OCI-M2 (cell line): Measurements from ENCODE around the gene ARSG.
"Not testable (repeated sequence)": the region's sequence is repeated elsewhere in the genome, so short reads cannot be mapped to it uniquely, and the experiment has no call there.

ENCODE experiments used
- DNase-seq: peaks from one replicate; lab custom pipeline; 2025; ENCODE audit not compliant: unreplicated experiment; lab: John Stamatoyannopoulos, UW

The ARSG gene

DNA sequence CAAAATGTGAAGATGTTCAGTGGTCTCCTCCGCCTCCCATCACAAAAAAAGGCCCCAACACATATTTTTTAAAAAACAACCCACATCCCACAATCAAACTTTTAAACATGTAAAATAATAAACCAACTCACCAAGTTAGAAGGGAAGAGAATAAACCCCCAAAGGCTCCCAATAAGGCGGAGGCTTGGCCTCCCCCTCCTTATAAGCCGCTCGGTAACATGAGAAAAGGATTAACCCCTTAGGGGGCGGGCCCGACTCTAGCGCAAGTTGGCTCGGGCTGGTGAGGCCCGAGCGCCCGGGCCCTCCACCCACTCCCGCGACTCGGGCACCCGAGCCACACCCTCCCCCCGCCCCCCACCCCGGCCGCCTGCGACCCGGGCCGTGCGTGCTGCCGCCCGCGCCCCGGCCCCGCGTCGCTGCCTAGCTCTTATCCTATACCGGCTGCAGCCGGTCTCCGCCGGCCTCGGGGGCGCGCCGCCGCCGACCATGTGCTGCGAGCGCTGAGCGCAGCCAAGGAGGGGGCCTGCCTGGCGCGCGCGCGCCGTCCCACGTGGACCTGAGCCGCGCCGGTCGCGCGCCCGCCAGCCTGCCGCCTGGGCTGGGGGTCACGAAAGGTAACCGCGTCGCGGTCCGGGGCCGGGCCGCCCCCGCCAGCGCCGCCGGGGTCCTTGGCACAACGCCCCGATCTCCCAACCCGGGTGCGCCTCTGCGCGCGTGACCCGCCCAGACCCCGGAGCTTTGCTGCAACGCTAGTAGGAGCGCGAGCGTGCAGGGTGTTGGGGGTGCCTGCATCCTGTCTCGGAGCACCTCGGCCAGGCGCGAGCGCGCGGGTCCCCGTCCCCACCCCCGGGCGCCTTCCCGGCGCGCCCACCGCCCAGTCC is at the start of gene ARSG, which contains the start of gene SLC16A6:
TSS of gene ARSG (plus strand) at position 541 of the 881 bp plus-strand sequence. CDS start 15,999 bp downstream, outside the sequence.
TSS of gene SLC16A6 (minus strand) at position 173 of the 881 bp plus-strand sequence. CDS start 12,807 bp downstream, outside the sequence.
- DNase-seq: no peak

DNA sequence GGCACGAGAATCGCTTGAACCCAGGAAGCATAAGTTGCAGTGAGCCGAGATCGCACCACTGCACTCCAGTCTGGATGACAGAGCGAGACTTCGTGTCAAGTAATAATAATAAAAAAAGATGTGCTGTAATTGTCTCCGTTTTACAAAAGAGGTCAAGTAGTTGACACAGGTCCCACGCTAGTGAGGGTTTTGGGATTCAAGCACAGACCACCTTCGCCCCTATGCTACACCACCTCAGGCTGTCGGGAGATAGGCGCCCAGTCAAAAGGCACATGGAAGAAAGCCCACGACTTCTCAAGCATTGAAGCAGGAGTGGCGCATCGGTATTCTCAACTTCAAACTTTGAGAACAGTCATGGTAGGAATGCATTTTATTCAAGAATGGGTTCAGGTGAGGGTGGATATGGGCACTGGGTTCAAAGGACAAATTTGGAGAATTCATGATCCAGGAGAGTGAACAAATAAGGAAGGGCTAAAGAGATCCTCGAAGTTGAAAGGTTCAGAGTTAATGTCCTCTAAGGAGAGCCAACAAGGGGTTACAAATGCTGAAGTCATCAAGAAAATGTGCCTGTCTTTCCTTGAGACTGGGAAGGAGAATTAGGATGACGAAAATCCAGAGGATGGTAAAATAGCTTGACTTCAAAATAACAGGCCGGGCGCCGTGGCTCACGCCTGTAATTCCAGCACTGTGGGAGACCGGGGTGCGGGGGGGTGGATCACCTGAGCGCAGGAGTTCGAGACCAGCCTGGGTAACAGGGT is 44.8 kb upstream of the ARSG start:
- no peak for DNase-seq

DNA sequence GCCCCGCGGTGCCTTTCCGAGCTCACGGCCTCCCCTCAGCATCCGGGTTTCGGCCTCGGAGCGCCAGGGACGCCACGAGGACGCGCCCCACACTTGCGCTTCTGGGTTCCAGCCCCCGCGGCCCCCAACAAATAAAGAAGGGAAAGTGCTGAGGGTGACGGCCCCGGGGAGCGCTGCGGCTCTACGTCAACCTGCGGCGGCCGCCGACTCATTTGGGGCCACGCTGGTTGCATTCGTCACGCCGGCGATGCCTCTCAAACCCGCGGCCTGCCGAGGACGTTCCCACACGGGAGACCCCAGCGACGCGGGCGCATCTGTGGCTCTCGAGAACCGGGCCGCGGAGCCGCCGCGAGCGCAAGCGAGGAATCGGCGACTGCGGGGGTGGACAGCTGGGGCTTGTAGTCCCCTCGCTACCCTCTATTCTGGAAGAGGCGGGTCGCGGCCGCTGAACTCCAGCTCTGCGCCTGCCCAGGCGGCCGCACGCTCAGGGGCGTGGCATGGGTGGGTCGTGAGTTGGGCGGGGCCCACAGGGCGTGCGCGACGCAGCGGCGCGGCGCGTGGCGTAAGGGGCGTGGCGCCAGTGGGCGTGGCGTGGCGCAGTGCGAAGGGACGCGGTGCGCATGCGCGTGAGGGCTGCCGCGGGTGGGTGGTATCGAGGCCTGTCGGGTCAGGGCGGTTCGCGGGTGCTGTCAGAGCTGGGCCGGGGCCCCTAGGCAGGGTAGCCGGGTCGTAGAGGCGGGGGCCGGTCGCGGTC is 43.7 kb upstream of the ARSG start, which contains the start of gene AMZ2:
TSS of gene AMZ2 (plus strand) at position 599 of the 754 bp plus-strand sequence. CDS start 2,145 bp downstream, outside the sequence.
- DNase-seq: peak; percentile 27

DNA sequence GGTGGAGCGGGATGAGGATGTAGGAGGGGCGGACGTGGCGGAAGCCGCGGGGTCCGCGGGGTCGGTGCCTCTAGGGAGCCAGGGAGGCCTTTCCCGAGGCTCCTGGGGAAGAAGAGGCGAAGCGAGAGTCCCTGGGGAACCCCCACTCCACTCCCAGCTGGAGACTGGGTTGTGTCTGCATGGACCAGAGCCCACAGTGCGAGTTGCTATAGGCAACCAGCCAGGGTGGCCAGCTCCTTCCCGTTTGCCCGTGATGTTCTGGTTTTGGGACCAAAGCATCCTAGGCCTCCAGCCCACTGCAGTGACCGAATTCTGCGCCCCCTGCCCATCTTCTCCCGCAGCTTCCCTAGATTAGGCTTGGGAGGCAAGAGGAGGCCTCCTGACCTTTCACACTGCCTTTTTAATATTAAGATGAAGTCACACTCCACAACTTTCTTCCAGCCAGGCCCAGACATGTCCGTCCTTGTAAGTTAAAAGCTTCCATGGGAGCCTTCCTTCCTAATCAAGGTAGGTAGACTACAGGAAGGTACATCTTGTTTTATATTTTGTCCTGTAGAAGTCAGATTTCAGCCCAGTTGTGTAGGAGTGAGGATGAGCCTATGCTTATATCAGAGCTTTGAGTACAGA is 43.0 kb upstream of the ARSG start:
- no peak for DNase-seq

DNA sequence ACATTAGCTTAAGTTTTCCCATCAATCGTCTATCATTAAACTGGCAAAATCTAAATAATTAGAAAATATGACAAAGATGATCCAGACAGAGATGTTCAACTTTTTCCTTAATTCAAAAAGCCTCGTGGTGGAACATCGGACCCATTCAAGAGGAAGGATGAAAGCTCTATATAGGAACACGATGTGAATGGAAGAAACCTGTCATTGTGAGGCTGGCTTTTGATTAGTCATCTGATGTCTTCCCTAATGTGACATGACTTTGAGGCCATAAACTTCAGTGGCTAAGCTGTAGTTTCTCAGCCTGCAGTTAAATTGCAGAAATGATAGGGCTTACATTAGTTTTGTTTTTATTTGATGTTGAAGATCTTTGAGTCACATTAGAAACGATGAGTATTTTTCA is 42.4 kb upstream of the ARSG start:
- no peak for DNase-seq

DNA sequence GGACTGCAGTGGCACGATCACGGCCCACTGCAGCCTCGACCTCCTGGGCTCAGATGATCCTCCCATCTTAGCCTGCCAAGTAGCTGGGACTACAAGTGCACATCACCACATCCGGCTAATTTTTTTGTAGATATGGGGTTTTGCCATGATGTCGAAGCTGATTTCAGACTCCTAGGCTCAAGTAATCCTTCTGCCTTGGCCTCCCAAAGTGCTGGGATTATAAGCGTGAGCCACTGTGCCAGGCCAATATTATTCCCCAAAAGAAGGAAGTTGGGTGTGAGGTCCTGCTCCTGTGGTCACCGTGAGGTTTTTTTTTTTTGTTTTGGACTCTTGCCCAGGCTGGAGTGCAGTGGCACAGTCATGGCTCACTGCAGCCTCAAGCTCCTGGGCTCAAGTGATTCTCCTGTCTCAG is 41.9 kb upstream of the ARSG start:
- DNase-seq: no peak

DNA sequence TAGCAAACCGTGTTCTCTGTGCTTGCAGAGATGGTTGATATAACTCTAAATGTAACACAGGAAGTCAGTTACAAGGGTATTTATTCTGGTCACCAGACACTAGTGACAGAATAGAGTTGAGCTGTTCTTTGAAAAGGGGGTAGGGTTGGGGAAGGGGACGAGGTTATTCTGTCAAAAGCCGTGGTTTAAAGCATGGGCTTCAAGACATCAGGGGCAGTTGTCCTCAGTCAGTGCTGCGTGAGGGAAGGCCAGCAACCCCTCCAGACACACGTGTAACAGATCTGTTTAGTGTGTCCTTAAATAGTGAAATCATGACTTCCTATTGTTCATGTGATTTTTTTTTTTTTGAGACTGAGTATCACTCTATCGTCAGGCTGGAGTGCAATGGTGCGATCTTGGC is 37.9 kb upstream of the ARSG start:
- not testable (repeated sequence) for DNase-seq

DNA sequence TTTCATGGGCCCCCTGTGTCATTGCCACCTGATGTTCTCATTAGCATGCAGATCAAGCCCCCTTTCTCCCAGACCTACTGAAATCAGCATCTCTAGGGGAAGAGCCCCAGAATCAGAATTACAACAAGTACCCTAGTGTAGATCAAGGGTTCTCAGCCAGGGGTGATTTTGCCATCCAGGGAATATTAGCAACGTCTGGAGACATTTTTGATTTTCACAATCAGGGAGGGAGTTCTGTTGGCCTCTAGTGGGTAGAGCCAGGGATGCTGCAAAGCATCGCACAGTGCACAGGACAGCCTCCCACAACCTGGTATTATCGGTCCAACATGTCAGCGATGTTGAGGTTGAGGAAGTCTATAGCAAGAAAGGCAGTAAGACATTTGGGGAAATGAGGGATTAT is 36.1 kb upstream of the ARSG start:
- no peak for DNase-seq

DNA sequence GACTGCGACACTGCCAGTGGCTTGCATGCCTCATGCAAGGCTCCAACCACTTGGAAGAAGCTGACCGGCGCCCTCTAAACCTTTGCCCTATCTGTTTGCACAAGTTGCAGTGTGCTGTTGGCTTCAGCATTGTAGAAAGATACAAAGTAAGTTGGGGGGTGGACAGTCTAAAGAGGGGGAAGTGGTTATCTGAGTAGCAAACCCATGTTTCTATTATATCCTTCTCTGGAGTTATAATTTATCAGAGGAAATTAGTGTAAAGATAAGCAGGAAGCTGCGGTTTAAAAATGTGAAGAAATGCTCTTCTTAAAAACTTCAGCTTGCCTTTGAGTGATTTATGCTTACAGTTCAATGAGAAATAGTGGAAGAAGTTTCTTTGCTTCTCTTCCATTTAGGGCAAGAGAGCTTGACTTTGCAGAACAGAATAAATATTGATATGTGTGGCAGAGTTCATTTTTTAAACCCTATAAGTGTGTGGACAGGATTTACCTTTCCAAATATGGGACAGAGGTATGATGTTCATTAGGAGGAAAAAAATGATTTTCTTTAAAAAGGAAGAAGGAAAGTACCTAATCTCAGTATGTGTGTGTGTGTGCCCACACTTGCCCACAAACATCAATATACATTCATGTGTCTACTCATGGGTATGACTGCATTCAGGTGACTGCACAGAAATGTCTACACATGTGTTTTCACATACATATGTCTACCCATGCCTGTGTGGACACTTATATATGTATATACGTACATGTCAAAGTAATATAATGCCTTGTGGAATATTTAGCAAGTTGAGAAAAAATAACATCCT is 35.4 kb upstream of the ARSG start:
- DNase-seq: no peak

DNA sequence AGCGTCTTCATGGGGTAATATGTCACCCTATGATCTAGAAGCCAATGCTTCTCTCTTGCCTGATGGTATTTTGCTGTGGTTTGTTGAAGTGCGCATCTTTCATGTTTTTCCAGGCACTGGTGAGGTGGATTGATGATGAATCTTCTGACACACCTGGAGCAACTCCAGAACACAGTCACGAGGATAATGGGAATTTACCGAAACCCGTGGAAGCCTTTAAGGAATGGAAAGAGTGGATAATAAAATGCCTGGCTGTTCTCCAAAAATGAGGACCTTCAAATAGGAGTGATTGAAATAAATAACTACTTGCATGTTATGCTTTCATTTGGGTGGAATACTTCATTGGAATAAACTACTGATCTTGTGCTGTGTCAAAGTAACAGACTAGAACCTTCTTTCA is 34.6 kb upstream of the ARSG start:
- DNase-seq: not testable (repeated sequence)

DNA sequence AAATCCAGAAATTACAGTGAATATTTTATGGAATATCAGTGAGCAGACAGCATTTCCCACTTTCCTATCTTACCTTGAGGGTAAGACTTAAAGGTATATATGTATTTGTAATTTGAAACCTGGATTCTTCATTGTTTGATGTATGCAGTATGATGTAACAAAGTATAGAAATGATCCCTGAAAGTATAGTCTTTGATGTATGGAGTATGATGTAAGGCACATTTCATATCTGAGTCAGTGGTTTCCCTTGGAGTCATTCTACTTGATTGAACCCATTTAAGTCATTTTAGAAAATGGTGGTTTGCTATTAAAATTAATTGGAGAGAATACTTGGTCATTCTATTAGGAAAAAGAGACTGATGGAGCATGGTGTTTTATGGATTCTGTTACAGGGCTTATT is 33.4 kb upstream of the ARSG start:
- DNase-seq: no peak

DNA sequence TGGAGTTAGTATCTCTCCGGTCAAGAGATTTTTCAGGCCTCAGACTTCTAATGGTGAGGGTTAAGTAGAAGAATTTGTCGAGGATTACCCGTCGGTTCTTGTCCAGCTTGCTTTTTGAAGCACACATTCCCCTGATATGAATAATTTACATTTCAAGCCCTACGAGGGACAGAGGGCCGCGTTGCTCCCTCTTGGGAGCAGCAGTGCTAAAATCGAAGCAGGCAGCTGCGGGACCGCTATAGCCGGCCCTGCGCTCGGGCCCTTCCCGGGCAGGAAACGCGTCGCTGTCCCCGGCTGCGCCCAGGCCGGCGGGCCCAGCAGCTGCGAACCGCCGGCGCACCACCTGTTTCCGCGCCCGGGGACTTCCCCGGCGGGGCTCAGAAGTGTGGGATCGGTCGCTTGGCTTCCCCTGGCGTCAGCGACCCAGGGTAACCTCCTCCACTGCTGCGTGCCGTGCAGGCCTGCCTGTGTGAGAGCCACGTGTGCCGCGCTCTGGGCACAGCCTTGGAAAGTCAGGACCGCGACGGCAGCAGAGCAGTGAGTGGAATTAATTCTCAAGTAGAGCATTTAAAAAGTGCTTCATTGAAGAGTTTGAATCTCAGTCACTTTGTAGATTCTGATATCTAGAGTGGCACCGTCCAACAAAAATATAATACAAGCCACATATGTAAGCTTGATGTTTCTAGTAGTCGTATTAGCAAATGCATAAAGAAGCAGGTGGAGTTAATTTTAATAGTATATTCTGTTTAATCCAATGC is 32.2 kb upstream of the ARSG start:
- DNase-seq: not testable (repeated sequence)

DNA sequence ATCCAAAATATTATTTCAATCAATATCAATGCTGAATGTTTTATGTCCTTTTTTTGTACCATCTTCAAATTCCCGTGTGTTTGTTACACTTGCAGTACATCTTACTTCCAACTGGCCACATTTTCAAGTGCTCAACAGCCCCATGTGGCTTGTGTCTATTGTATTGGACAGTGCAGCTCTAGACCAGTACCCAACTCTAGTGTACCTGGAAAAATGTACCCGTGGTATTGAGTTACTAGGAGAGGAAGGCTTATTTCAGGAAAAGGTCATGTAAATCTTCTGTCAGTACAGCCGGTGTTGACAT is 31.7 kb upstream of the ARSG start:
- DNase-seq: not testable (repeated sequence)

DNA sequence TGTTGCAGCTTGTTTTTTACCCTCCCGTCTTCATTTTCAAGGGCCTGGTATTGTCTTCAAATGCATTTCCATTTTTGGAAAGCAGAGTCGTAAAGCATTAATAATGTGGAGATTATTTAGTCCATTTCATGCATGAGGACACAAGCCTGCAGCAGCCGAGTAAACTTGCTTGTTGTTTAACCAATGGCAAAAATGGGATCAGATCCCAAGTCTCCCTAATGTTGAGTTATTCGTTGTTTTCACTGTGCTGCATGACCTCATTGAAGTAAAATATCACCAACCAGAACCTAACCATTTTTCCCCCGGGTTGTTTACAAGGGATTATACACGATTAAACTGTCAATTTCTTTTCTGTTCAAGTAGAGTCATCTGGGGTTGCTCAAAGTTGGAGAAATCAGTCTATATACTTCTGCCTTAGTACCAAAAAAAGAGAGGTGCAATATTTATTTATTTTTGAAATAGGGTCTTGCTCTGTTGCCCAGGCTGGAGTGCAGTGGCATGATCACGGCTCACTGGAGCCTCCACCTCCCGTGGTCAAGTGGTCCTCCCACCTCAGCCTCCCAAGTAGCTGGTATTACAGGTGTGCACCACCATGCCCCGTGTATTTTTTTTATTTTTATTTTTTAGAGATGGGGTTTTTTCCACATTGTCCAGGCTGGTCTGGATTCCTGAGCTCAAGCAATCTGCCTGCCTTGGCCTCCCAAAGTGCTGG is 31.1 kb upstream of the ARSG start:
- DNase-seq: no peak

DNA sequence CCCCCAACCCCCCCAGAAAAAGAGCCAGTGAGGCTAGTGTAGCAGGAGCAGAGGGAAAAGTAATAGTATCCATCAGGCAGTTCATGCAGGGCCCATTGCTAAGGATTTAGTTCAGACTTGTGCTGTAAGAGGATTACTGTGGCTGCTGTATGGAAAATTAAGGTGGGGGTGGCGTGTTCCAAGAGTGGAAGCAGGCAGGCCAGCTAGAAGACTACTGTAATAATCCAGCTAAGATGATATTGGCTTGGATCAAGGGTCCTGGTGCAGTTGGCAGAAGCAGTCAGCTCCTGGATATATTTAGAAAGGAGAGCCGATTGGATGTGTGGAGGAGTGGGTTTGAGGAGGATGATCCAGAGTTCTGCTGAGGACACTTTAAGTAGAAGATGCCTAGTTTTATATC is 28.8 kb upstream of the ARSG start:
- DNase-seq: not testable (repeated sequence)

DNA sequence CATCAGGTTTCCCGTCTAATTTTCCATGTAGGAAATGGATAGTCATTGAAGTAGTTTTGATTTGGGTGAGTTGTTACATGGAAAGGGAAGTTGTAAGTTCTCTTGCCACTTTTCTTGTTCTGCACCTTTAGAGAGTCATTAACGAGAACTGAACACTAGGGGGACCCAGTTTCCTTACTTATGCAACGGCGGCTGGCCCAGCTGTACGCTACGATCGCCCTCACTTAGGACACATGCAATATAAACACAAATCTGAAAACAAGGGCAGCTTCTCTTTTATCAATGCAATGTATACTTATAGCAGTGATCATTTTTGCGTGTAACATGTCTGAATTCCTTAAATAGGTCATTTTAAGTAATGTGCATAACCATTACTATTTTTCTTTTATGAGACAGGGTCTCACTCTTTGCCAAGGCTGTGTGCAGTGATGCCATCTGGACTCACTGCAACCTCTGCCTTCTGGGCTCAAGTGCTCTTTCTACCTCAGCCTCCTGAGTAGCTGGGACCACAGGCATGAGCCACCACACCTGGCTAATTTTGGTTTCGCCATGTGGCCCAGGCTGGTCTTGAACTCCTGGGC is 28.1 kb upstream of the ARSG start:
- not testable (repeated sequence) for DNase-seq

DNA sequence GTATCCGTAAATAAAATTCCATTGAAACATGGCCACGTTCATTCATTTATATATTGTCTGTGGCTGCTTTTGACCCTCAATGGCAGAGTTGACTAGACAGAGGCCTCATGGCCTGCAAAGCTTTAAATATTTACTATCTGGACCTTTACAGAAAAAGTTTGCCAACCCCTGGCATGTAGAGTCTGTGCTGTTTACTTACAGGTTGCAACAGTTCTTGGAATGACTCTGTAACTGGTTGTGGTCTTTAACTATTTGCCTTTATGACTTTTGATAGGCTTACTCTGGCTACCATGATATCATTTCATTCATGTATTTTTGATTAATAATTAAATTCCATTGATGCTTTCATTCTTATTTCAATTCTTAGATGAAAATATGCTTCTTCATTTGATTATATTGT is 25.5 kb upstream of the ARSG start:
- not testable (repeated sequence) for DNase-seq

DNA sequence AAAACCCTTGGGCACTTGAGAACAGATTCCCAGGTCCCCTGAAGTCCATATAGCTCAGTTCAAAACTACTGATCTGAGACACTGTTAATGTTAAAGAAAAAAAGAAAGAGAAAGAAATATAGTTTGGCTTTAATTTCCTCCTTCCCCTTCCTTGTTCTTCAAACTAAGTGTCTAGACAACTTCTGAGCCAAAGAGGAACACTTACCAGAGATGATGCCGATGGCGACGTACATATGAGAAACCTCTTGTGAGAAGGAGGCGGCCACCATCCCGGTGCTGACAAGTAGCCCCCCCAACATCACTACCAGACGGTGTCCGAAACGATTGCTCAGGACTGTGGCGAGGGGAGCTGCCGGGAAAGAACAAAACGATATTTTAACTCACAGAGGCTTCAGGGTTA is 17.6 kb upstream of the ARSG start:
- no peak for DNase-seq
